HG03025 (cell line): ENCODE results near the gene MAGI1.

ENCODE experiments used
- ATAC-seq: cut with Tn5 transposase; IDR thresholded peaks from one replicate; pipeline ENCODE4 v1.9.1; 2021; ENCODE audit warnings: mild to moderate bottlenecking, moderate library complexity; ENCODE audit not compliant: unreplicated experiment, low FRiP score

Gene MAGI1

DNA sequence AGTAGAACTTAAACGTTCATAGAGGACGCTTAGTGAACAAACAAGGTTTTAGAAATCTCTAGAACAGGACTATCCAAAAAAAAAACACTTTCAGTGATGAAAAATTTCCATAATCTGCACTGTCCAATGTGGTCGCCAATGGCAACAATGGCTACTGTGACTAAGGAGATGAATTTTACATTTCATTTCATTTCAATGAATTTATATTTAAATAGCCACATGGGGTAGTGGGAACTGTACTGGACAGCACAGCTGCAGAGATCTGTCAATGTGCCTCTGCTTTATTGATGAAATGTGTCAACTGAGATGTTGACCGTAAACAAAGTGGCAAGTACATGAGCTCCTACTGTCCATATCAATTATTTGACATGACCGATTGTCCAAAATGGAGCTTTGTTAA is 222.5 kb downstream of the MAGI1 start:
- no peak for ATAC-seq

DNA sequence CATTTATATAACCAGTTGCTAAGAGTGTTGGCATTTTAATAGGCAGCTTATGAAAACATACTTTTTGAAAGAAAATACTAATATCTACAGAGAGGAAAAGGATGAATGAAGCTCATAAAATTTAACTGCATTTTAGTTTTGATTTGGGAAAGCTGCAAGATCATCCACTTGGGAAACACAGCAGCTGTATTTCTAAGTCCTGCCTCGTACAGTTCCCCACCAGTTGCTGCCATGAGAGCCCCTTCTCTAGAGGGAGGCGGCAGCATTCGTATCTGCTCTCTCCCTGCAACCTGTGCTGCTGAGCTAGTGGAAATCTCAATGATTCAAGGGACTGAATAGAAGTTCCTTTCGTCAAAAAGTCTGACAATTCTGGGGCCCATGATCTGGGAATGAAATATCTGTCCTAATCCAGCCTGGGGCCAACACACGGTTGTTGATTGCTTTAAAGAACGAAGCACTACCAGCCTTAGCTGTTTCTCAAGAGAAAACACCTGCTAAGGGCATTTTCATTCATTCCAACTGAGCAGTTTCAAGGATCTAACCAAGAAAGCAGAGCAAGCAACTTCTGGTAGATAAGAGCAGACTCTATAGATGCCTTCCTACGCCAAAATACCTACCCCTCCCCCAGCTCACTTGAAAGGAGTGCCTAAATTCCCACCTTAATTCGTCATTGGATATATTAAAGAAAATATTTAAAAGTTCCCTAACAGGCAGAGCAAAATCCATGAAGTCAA is 223.7 kb downstream of the MAGI1 start:
- no peak for ATAC-seq

DNA sequence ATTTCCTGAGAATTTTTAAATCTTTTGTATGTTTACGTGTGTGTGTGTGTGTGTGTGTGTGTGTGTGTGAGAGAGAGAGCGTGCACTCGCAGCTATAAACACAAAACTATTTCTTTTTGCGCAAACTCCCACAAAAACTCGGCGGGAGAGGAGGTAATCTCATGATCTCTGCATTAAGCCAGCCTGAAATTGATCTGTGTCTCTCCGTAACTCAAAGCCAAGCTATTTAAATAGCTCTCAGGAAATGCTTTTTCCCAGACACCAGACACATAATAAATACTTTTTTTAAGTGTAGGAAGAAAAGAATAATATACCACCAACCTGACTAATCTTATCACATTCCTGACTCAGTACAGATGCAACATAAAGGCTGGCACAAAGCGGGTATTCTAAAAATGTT is 226.8 kb downstream of the MAGI1 start:
- no peak for ATAC-seq

DNA sequence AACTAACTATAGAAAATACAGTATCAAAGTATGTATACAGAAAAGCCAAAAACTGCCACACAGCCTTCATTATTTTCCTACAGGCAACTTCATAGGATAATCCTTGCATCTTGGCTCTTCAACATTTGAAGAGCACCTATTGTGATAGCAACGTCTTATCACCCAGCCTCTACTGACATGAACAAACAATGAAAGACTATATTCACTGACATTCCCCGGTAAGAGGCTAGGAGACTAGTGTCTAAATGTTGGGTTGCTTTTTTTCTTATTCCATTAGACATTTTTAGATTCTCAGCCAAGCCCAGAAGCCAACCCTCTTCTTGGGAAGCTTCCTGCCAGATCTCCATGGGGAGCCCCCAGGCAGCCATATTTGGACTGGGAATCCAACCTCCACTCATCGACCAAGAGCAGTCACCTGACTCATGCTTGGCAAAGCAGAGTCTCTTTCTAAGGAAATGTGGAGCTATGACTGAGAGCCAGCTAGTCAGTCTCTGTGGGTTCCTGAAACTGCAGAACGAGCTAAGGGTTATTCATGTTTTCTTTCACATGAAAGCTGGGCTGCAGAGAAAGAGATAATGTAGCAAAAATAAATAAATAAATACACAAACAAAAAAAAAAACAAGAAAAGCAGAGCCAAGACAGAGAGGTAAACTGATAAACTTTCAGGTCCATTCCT is 227.5 kb downstream of the MAGI1 start:
- no peak for ATAC-seq

DNA sequence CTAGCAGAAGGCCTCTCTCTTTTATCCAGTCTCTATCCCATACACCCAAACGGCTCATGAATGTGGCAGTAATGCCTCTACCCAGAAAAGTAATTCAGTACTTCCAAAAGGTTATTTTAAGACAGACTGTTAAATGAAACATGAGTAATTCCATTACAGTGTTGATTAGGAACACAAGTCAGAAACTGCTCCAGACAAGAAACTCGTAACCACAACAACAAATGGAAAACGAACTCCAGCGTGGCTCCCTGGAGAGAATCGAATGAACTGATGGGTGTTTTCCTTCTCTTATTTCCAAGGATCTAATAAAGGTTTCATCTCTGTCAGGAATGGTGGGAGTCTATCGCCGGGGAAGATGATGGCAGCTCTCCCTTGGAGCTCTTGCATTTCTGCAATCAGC is 228.4 kb downstream of the MAGI1 start:
- no peak for ATAC-seq

DNA sequence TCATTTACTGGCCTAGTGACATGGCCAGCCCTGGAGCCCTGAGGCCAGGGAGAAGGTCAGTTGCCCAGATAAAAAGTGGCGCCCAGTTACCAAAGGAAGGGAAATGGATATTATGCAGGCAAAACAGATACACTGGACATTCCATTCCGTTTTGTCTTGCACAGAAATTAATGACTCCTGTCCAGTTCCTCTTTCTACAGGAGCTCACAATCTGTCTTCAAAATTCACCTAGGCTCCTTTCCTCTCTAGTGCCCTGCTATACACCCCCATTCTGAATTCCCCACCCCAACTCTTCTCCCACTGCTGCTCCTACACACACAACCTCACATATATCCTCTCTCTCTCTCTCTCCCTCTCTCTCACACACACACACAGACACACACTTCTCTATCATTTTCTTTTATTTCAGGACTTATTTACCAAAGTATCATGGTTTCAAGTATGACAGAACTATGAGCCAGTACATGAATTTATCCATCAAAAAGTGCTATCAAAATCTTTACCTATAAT is 229.0 kb downstream of the MAGI1 start:
- no peak for ATAC-seq

DNA sequence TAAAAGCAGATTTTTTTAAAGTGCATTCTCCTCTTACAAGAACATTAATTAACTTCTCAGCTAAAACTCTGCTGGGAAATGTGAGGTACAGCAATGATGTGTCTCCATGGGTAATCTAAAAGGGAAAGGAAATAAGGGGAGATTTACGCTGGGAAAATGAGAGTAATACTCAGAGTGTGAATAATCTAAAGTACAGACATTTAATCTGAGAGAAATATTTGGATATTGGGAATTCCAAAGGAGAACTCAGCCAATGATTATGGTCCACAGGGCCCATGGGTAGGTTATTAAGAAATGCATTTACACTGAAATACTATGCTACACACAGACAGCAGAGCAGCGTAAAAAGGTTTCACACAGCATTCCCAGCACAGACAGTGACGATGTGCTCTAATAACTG is 229.9 kb downstream of the MAGI1 start:
- ATAC-seq, result no peak

DNA sequence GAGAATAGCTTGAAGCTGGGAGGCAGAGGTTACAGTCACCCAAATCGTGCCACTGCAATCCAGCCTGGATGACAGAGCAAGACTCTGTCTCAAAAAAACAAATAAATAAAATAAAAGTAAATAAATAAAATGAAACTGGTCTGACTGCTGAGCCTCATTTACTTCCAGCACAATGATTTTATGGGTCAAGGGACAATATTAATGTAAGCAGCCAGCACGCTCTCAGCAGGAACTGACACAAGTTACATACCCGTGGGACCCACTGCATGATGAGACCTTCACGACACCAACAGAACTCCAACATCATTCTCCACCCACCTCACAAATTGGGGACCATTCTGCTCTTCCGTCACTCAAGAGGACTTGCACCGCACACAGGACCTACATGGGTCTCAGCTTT is 230.3 kb downstream of the MAGI1 start:
- no peak for ATAC-seq

DNA sequence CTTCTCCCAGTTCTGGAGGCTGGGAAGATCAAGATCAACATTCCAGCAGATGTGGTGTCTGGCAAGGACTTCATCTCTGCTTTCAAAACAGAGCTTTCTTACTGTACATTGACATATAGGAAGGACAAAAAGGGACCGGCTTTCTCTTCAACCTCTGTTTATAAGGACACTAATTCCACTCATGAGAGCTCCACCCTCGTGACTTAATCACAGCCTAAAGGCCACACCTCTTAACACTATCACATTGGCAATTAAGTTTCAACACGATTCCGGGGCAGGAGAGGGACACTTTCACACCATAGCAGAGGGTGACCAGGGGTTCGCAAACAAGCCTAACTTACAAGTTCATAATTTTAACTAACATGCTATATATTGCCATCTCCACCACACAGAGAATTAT is 231.5 kb downstream of the MAGI1 start:
- no peak for ATAC-seq

DNA sequence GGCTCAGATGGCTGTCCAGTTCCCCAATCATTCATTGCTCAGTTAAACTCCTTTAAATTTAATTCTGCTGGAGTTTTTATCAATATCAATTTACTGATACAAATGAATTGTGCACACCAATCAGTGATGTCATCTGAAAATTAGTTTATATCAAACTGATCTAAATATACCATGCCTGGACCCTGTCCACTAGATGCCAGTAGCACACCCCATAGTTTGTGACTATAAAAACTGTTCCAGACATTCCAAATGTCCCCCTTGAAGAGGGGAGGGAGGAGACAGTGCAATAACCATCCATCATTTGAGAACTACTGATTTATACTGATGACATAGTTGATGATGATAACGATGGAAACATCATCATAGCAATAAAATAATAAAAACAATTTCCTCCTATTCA is 232.1 kb downstream of the MAGI1 start:
- no peak for ATAC-seq

DNA sequence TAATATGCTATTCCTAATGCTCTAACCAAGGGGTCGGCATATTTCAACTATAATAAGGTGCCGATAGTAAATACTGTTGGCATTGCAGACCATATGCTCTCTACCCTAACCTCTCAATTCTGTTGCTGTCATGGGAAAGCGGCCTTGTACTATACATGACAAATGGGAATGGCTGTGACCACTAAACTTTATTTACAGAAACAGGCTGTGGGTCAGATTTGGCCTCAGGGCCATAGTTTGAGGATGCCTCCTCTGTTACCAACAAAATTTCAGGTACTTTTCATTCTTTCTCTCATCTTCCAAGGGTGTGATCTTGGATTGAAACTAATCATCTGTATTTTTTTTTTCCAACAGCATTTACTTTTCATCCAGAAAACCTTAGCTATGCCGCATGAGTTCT is 242.0 kb downstream of the MAGI1 start:
- no peak for ATAC-seq

DNA sequence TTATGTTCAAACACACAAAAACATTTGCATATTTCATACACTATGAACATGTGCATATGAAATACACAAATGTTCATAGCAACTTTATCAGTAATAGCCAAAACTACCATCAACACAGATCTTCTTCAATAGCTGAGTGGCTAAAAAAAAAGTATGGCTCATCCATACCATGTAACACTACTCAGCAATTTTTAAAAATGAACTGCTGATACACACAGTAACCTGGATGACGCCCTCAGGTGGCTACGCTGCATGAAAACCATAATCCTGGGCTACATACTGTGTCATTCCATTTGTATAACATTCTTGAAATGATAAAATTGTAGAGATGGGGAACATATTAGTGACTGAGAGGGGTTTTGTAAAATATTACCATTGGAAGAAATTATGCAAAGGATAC is 243.6 kb downstream of the MAGI1 start:
- no peak for ATAC-seq

DNA sequence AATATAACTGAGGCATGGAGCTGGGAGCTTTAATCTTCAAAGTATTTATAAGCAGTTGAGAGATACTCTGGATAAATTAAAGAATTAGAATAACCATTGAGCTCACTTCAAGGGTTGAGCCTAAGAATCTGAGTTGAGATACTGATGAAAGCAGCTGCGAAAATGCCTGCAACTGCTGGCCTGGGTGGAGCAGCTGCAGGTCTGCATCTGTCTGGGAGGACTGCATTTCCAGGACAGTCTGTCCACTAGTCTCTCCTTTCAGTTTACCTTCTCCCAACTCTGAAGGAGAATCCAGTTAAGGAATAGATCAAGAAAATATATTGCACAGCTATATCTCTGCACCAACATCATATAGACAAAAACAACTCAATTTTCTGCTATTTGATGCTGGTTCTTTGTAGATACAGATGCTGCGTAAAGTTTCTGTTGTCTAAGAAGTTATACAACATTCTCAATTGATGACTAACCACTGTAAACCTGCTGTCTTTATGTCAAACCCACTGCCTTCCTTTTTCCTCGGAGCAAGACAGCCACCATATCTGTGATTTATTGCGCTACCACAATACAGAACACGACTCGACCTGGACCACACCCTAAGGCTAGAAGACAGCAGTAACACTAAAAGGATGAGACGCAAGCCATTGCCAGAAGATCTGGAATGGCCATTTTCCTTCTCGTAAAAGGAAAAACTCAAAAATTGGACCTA is 245.1 kb downstream of the MAGI1 start:
- ATAC-seq, result no peak

DNA sequence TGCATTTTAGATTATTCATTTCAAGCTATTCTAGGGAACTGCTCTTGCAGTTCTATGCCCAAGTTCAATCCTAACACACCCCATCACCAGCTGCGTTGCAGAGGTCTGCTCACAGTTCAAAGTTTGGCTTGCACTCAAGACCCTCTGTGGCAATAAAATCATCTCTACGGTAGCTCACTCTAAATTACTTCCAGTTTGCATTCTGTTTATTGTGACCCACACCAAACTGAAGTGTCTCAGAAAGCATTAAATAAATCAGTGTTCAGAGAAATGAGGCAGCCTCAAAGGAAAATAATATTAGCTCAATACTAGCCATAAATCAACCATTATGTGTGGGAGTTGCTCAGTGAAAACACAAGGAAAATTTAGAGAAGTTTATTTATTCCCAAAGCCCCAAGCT is 250.3 kb downstream of the MAGI1 start:
- no peak for ATAC-seq

DNA sequence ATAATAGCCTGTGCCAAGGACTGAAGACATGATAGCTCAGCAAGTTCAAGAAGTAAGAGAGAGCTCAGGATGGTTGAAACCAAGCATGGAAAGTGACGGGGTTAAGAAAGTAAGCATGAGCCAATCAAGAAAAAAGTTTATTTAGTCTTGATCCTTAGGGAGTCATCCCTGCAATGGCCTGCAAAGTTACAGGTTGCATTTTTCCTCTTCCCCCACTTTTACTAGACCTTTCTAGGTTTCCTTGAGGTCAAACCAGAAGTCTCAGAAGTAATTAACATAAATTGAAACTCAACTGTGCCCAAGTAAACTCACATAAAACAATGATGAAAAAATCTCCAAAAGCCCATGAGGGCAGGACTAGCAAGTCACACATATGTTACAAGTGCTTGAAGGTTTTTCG is 250.9 kb downstream of the MAGI1 start:
- no peak for ATAC-seq

DNA sequence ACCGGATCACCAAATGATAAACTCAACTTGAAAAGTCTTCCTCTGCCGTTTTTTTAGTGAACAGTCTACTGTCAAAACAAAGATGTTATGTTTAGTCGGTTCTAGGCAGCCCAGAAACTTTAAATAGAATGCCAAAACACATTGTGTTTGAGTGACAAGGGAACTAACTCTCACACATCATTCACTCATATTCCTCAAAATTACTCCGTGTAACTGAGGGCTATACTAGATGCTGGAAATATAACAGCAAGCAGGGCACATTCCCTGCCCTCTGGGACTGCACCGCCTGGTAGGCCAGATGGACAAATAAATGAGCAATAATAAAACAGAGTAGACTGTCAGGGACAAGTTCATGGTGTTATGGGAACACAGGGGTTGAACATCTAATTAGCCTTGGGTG is 251.4 kb downstream of the MAGI1 start:
- no peak for ATAC-seq

DNA sequence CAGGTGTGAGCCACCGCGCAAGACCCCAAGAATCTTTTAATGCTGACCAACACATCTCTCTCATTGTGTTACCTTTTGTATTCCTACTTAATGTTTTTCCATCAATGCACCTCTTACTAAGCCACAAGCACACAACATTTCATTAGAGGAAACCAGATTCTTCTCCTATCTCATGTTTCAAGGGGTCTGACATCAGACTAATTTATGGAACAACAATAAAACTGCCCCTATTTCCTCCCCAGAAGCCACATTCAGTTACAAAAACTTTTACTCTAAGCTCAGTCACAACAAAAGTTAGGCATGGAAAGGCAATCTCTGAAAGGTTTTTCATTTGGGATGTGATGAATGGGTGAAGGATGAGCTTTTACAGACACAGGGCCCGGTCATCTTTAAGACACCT is 251.8 kb downstream of the MAGI1 start:
- ATAC-seq, result no peak

DNA sequence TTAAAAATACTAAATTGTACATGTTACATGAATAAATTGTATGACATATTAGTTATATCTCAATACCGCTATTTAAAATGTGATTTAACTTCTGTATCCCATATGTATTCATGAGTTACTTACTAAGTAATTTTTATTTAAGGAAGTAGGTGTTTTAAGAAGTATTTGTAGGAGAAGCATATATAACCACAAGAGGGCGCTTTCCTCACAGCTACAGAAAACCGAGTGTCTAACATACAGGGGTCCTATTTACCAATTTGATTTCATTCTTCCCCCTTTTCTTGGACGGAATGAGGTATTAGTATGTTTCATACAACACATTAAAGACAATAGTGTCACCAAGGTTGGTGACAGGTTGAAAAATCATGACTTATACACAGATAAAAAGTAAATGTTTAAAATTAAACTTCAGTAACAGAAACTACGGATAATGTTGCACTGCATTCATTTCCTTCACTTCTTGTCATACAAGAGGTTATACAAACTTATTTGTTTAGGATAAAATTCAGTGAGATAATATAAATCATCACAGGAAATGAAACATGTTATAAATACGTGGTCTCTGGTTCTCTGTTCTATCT is 253.6 kb downstream of the MAGI1 start:
- no peak for ATAC-seq

DNA sequence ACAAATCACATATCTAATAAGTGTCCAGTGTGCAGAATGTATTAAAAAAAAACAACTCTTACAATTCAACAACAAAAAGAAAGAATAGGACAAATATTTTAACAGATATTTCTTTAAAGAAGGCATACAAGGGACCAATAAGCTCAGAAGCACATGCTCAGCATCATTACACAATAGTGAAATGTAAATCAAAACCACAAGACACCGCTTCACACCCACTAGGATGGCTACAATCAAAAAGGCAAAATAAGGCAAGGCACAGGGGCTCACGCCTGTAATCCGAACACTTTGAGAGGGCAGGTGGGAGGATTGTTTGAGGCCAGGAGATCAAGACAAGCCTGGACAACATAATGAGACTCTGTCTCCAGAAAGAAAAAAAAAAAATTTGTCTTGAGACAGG is 255.6 kb downstream of the MAGI1 start:
- ATAC-seq, result no peak

DNA sequence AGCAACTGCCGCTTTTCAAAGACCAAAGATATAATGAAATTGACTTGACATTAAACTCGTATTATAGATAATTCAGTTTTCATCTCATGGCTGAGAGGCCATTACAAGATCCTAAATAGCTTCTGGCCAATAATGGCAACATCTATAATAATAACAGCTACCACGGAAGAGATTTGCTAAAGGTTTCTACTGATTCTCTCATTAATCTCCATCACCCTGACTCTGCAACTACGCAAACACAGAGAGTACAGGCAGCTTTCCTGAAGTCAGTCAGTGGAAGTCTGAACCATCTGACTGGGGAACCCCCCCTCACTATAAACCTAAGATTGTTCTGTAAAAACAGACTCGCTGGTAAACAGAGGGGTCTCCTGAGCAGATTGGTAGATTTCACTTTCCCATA is 257.1 kb downstream of the MAGI1 start:
- no peak for ATAC-seq

DNA sequence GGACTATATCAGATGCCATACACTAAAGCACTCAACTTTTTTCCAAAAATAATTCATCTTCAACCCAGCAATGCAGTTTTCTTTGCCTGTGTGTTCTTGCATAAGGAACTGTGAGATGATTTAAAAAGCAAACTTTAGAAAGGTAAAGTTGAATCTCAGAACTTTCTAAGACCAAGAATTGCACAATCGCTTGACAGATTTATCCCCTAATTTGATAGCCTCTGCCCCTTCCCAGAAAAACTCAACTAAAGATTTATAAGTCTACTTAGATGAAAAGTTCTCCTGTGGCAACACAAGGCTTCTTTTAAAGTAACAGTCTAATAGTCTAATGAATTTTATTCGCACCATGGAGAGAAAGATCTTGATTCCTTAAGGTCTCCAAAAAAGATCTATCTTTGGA is 259.3 kb downstream of the MAGI1 start:
- ATAC-seq, result no peak
